HL-60 (cell line): ENCODE data around the gene UGT1A4.

Experiments
- DNase-seq, 2 experiments: peaks; one replicate each; pipeline ENCODE4 v3.0.0-alpha.2; 2010 to 2020; ENCODE audit warnings: low read depth in 1 of 2, low spot score in 1 of 2
- H3K27ac ChIP-seq: fragments of 250-450 bp; sonication (Bioruptor Pico); replicated peaks from 2 replicates; pipeline ENCODE4 v1.5.1; 2020; ENCODE audit warnings: mild to moderate bottlenecking, moderate library complexity
- H3K27me3 ChIP-seq: fragments of 250-450 bp; sonication (Bioruptor Pico); 2 replicates; pipeline ENCODE4 v1.5.1; 2021; ENCODE audit warnings: mild to moderate bottlenecking, moderate library complexity; ENCODE audit not compliant: insufficient read depth, poor library complexity, severe bottlenecking
- H3K4me3 ChIP-seq: replicated peaks from 2 replicates; pipeline ENCODE4 v1.5.1; 2011; ENCODE audit warnings: mild to moderate bottlenecking, control low read depth, low read length; ENCODE audit not compliant: insufficient read depth
- GABPA ChIP-seq: IDR thresholded peaks from 2 replicates; pipeline ENCODE4 v1.6.1; 2012; ENCODE audit warnings: low read depth
- POLR2AphosphoS5 ChIP-seq: IDR thresholded peaks from 2 replicates; pipeline ENCODE4 v1.6.1; 2012; ENCODE audit warnings: low read depth
- SPI1 ChIP-seq: IDR thresholded peaks from 2 replicates; pipeline ENCODE4 v1.6.1; 2012; ENCODE audit warnings: low read depth, mild to moderate bottlenecking, borderline replicate concordance
- long read RNA-seq: library from polyadenylated mRNA; unstranded; transcript quantifications from one replicate; pipeline ENCODE4 v2.0.0, GENCODE V29; 2020
- TF ChIP-seq, protein P1 (sequence below): IDR thresholded peaks from 2 replicates; pipeline ENCODE4 v1.6.1; 2012; ENCODE audit warnings: low read depth; ENCODE audit not compliant: insufficient replicate concordance
- TF ChIP-seq, protein P2 (sequence below): IDR thresholded peaks from one replicate; pipeline ENCODE4 v1.5.1; 2011; ENCODE audit warnings: low read length, control low read depth, inconsistent platforms; ENCODE audit not compliant: insufficient read depth

The UGT1A4 gene
- long read RNA-seq, result 0 reads

- TF ChIP-seq GABPA (no peak), SPI1 (no peak), POLR2AphosphoS5 (no peak)
- TF ChIP-seq, protein P1, sequence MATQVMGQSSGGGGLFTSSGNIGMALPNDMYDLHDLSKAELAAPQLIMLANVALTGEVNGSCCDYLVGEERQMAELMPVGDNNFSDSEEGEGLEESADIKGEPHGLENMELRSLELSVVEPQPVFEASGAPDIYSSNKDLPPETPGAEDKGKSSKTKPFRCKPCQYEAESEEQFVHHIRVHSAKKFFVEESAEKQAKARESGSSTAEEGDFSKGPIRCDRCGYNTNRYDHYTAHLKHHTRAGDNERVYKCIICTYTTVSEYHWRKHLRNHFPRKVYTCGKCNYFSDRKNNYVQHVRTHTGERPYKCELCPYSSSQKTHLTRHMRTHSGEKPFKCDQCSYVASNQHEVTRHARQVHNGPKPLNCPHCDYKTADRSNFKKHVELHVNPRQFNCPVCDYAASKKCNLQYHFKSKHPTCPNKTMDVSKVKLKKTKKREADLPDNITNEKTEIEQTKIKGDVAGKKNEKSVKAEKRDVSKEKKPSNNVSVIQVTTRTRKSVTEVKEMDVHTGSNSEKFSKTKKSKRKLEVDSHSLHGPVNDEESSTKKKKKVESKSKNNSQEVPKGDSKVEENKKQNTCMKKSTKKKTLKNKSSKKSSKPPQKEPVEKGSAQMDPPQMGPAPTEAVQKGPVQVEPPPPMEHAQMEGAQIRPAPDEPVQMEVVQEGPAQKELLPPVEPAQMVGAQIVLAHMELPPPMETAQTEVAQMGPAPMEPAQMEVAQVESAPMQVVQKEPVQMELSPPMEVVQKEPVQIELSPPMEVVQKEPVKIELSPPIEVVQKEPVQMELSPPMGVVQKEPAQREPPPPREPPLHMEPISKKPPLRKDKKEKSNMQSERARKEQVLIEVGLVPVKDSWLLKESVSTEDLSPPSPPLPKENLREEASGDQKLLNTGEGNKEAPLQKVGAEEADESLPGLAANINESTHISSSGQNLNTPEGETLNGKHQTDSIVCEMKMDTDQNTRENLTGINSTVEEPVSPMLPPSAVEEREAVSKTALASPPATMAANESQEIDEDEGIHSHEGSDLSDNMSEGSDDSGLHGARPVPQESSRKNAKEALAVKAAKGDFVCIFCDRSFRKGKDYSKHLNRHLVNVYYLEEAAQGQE, result no peak
- TF ChIP-seq, protein P2, sequence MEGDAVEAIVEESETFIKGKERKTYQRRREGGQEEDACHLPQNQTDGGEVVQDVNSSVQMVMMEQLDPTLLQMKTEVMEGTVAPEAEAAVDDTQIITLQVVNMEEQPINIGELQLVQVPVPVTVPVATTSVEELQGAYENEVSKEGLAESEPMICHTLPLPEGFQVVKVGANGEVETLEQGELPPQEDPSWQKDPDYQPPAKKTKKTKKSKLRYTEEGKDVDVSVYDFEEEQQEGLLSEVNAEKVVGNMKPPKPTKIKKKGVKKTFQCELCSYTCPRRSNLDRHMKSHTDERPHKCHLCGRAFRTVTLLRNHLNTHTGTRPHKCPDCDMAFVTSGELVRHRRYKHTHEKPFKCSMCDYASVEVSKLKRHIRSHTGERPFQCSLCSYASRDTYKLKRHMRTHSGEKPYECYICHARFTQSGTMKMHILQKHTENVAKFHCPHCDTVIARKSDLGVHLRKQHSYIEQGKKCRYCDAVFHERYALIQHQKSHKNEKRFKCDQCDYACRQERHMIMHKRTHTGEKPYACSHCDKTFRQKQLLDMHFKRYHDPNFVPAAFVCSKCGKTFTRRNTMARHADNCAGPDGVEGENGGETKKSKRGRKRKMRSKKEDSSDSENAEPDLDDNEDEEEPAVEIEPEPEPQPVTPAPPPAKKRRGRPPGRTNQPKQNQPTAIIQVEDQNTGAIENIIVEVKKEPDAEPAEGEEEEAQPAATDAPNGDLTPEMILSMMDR, result no peak
- Histone ChIP-seq H3K27ac (no peak within 1 kb of the TSS), H3K27me3 (no peaks in the 10 kb centered on the region), H3K4me3 (no peak within 1 kb of the TSS)
- DNase-seq, result no peak
These were observed at the start of gene UGT1A4 for GRCh38 chr2:233718552-233718951. Gene UGT1A4, plus strand, starts transcription at chr2:233718736. Its CDS starts 85 bp downstream, at chr2:233718821.

GRCh38 chr2:233671290-233672161 is 47.0 kb upstream of the UGT1A4 start, which contains the start of gene UGT1A9:
Gene UGT1A9, plus strand, starts transcription at chr2:233671898. Its CDS starts 37 bp downstream, at chr2:233671935.
- no peak for DNase-seq
- Histone ChIP-seq H3K27ac (no peak within 1 kb of the TSS), H3K27me3 (no peaks in the 10 kb centered on the region), H3K4me3 (no peak within 1 kb of the TSS)
- TF ChIP-seq POLR2AphosphoS5 (no peak), SPI1 (no peak), GABPA (no peak)
- TF ChIP-seq, protein P2, result no peak
- TF ChIP-seq, protein P1, result no peak

DNA sequence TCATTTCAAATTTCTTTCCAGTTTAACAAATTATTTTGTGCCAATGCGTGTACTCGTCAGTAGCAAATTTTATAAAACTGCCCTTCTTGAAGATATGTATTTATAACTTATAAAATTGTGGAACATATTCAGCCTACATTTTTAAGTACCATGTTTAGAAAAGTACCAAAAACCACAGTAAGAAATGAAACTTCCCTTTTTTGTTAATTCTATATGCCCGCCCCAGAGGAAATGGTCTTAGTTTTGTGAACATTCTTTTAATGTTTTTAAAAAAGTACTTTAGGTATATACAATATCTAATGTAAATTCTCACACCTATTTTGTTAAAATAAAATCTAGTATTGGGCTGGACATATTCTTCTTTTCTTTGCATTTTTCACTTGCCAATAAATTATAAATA is 45.6 kb upstream of the UGT1A4 start:
- Histone ChIP-seq H3K27ac (no peak overlapping the region), H3K4me3 (no peak overlapping the region), H3K27me3 (no peaks in the 10 kb centered on the region)
- DNase-seq, result no peak
- no peak for TF ChIP-seq POLR2AphosphoS5
- TF ChIP-seq, protein P2, result no peak
- TF ChIP-seq GABPA, result no peak
- no peak for TF ChIP-seq SPI1
- TF ChIP-seq, protein P1, result no peak
